GM19238 (cell line): Measurements from ENCODE around the gene SLC39A9.
"Not testable (repeated sequence)": the region's sequence is repeated elsewhere in the genome, so short reads cannot be mapped to it uniquely, and the experiment has no call there.

ENCODE experiments used
- DNase-seq: peaks from one replicate; pipeline ENCODE4 v3.0.0; 2011; ENCODE audit warnings: low spot score; ENCODE audit not compliant: insufficient read length

Gene SLC39A9

GRCh38 chr14:69475194-69475818 lies 76.8 kb downstream of the SLC39A9 start:
- DNase-seq = no peak

- DNase-seq = not testable (repeated sequence)
Measured at GRCh38 chr14:69476824-69477450, 78.4 kb downstream of the SLC39A9 start.

- not testable (repeated sequence) for DNase-seq
Measured at GRCh38 chr14:69478055-69478454, 79.6 kb downstream of the SLC39A9 start.

GRCh38 chr14:69479696-69480095 lies 81.2 kb downstream of the SLC39A9 start:
- no peak for DNase-seq

GRCh38 chr14:69480136-69480535 lies 81.6 kb downstream of the SLC39A9 start:
- DNase-seq = no peak

GRCh38 chr14:69481815-69482568 lies 83.5 kb downstream of the SLC39A9 start:
- DNase-seq = peak; percentile 82

- no peak for DNase-seq
Measured at GRCh38 chr14:69483765-69484443, 85.4 kb downstream of the SLC39A9 start.

- no peak for DNase-seq
Measured at GRCh38 chr14:69484444-69485314, 86.2 kb downstream of the SLC39A9 start, which contains the start of gene PLEKHD1. Gene PLEKHD1 (plus strand): TSS chr14:69484728. CDS start chr14:69484966, 238 bp downstream.

GRCh38 chr14:69485315-69485660 lies 86.8 kb downstream of the SLC39A9 start:
- no peak for DNase-seq

GRCh38 chr14:69485701-69486100 lies 87.2 kb downstream of the SLC39A9 start:
- no peak for DNase-seq

GRCh38 chr14:69487226-69487625 lies 88.7 kb downstream of the SLC39A9 start:
- DNase-seq = no peak

GRCh38 chr14:69487771-69488170 lies 89.3 kb downstream of the SLC39A9 start:
- no peak for DNase-seq

- DNase-seq = no peak
Measured at GRCh38 chr14:69489495-69489894, 91.0 kb downstream of the SLC39A9 start.

- DNase-seq = no peak
Measured at GRCh38 chr14:69490219-69490918, 91.9 kb downstream of the SLC39A9 start.

GRCh38 chr14:69491193-69491592 lies 92.7 kb downstream of the SLC39A9 start:
- no peak for DNase-seq

- no peak for DNase-seq
Measured at GRCh38 chr14:69493038-69493437, 94.5 kb downstream of the SLC39A9 start.

GRCh38 chr14:69493791-69494190 lies 95.3 kb downstream of the SLC39A9 start:
- DNase-seq = no peak

- no peak for DNase-seq
Measured at GRCh38 chr14:69495341-69495921, 96.9 kb downstream of the SLC39A9 start.

- not testable (repeated sequence) for DNase-seq
Measured at GRCh38 chr14:69497866-69498265, 99.4 kb downstream of the SLC39A9 start.

GRCh38 chr14:69498286-69498685 lies 99.8 kb downstream of the SLC39A9 start:
- DNase-seq = not testable (repeated sequence)
